Epithelial cell of proximal tubule (primary cell): ENCODE data around the gene NUCB2. TPM values are rescaled to one million over a fixed set of nuclear protein-coding genes. Genes with fewer than 3 reads are reported as not detected.

ENCODE experiments used
- DNase-seq: peaks from one replicate; pipeline ENCODE4 v3.0.0-alpha.2; 2011; ENCODE audit warnings: low read depth
- H3K4me3 ChIP-seq: 2 replicates; pipeline ENCODE4 v1.5.1; 2011; ENCODE audit warnings: low read depth, mild to moderate bottlenecking, low read length
- CTCF ChIP-seq: conservative IDR thresholded peaks from 2 replicates; pipeline ENCODE4 v1.5.1; 2012; ENCODE audit warnings: low read depth, mild to moderate bottlenecking, low read length
- total RNA-seq: library from RNA; depleted of rRNA; stranded (reverse); fragments of >200 nt; gene quantifications from 2 replicates; pipeline ENCODE4 v1.2.3, GENCODE V29; 2015

The NUCB2 gene
- total RNA-seq, 1 donor from 2014 or later = 31.5 TPM

GRCh38 chr11:17333799-17334586 is 57.5 kb downstream of the NUCB2 start:
- no peak for DNase-seq
- TF ChIP-seq CTCF = no peak
- H3K4me3 ChIP-seq = no peak overlapping the region

- DNase-seq = no peak
- no peak for TF ChIP-seq CTCF
- no peak overlapping the region for H3K4me3 ChIP-seq
These were observed 66.7 kb downstream of the NUCB2 start for GRCh38 chr11:17343257-17343656.

- TF ChIP-seq CTCF = no peak
- H3K4me3 ChIP-seq = no peak overlapping the region
- DNase-seq = no peak
These were observed 67.4 kb downstream of the NUCB2 start for GRCh38 chr11:17343907-17344306.

- no peak for TF ChIP-seq CTCF
- H3K4me3 ChIP-seq = no peak overlapping the region
- DNase-seq = no peak
These were observed 71.1 kb downstream of the NUCB2 start for GRCh38 chr11:17347676-17348075.

GRCh38 chr11:17350455-17351171 is 74.1 kb downstream of the NUCB2 start:
- no peak overlapping the region for H3K4me3 ChIP-seq
- DNase-seq = no peak
- no peak for TF ChIP-seq CTCF

- no peak for DNase-seq
- peak overlapping the region; percentile 71 for H3K4me3 ChIP-seq
- TF ChIP-seq CTCF = peak; percentile 32
These were observed 74.6 kb downstream of the NUCB2 start for GRCh38 chr11:17351172-17351509.
